ENCODE results near the gene ANO8.

DNA sequence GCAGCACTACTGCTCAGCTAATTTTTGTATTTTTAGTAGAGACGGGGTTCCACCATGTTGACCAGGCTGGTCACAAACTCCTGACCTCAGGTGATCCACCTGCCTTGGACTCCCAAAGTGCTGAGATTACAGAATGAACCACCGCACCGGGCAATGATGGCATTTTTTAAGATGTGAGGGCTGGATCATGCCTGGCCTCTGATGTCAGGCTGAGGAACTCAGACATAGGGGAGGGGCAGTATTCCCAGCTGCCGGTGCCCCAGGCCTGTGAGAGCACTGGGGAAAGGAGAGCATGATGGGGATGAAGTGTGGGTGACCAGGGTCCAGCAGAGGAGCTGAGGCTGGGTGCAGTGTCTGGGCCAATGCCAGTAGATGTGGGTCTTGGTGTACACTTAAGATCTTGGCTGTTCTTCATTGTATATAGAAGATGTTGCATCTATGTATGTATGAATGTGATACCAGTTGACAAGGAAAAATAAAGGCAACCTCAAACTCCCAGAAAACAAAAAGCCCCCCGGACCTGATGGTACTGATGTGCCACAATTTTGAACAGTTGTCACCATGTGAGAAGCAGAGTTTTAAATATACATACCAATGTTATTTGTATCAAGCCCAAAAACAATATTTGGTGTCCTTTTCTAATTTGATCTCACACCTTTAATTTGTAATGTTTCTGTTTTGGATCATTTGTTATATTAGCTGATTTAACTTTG, 45.9 kb upstream of the ANO8 start:
- TF ChIP-seq, protein P1, sequence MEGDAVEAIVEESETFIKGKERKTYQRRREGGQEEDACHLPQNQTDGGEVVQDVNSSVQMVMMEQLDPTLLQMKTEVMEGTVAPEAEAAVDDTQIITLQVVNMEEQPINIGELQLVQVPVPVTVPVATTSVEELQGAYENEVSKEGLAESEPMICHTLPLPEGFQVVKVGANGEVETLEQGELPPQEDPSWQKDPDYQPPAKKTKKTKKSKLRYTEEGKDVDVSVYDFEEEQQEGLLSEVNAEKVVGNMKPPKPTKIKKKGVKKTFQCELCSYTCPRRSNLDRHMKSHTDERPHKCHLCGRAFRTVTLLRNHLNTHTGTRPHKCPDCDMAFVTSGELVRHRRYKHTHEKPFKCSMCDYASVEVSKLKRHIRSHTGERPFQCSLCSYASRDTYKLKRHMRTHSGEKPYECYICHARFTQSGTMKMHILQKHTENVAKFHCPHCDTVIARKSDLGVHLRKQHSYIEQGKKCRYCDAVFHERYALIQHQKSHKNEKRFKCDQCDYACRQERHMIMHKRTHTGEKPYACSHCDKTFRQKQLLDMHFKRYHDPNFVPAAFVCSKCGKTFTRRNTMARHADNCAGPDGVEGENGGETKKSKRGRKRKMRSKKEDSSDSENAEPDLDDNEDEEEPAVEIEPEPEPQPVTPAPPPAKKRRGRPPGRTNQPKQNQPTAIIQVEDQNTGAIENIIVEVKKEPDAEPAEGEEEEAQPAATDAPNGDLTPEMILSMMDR (IDR thresholded peaks at IDR 0.05) = no peak
- no peak for TF ChIP-seq POLR2A (IDR thresholded peaks at IDR 0.05)
